ENCODE results near the gene UBE3D. TPM values are rescaled to one million over a fixed set of nuclear protein-coding genes. Genes with fewer than 3 reads are reported as not detected.

UBE3D gene
- total and polyA plus RNA-seq, 4 donors = 2.8 to 21.2 (median 6.5) TPM

GRCh38 chr6:82870582-82871172, 195.0 kb downstream of the UBE3D start:
- H3K9ac ChIP-seq (ENCODE audit: insufficient read depth in 1 of 2, low read length in 2 of 2) = no peak overlapping the region
- DNase-seq = no peak
- H3K4me3 ChIP-seq = no peak overlapping the region
- H3K27me3 ChIP-seq (ENCODE audit: control insufficient read depth in 3 of 3, insufficient read depth in 3 of 3, low read length in 2 of 3) = no peaks in the 10 kb centered on the region
- no peaks in the 10 kb centered on the region for H3K36me3 ChIP-seq (ENCODE audit: control insufficient read depth in 4 of 4, insufficient read depth in 4 of 4, low read length in 4 of 4)
- no peaks in the 10 kb centered on the region for H3K4me1 ChIP-seq (ENCODE audit: control insufficient read depth in 5 of 5, insufficient read depth in 5 of 5, low read length in 5 of 5)
- peaks cover 0 to 2% (median 0%) of the 10 kb centered on the region in 4 donors for H3K9me3 ChIP-seq (ENCODE audit: control insufficient read depth in 4 of 4, insufficient read depth in 3 of 4, low read length in 3 of 4)
- TF ChIP-seq CTCF (IDR thresholded peaks at IDR 0.05; ENCODE audit: control extremely low read depth, extremely low read depth) = no peak
- no peak for ATAC-seq (ENCODE audit: insufficient read depth, low FRiP score)
- 82 to 88% methylated on average over 2 of the region's 2 CpGs for whole genome bisulfite sequencing, 2 donors
- no peak overlapping the region for H3K27ac ChIP-seq (ENCODE audit: low read depth in 1 of 2, low read length in 1 of 2)

- Histone ChIP-seq H3K36me3 (ENCODE audit: control insufficient read depth in 4 of 4, insufficient read depth in 4 of 4, low read length in 4 of 4) (no peaks in the 10 kb centered on the region), H3K27ac (ENCODE audit: low read depth in 1 of 2, low read length in 1 of 2) (no peak overlapping the region), H3K4me1 (ENCODE audit: control insufficient read depth in 5 of 5, insufficient read depth in 5 of 5, low read length in 5 of 5) (no peaks in the 10 kb centered on the region), H3K27me3 (ENCODE audit: control insufficient read depth in 3 of 3, insufficient read depth in 3 of 3, low read length in 2 of 3) (no peaks in the 10 kb centered on the region), H3K9me3 (ENCODE audit: control insufficient read depth in 4 of 4, insufficient read depth in 3 of 4, low read length in 3 of 4) (peaks cover 0 to 2% (median 0%) of the 10 kb centered on the region in 4 donors), H3K9ac (ENCODE audit: insufficient read depth in 1 of 2, low read length in 2 of 2) (no peak overlapping the region), H3K4me3 (no peak overlapping the region)
- ATAC-seq (ENCODE audit: insufficient read depth, low FRiP score) = no peak
- no peak for DNase-seq
- TF ChIP-seq CTCF (IDR thresholded peaks at IDR 0.05; ENCODE audit: control extremely low read depth, extremely low read depth) = no peak
These were observed 196.1 kb downstream of the UBE3D start for GRCh38 chr6:82869493-82869892.

GRCh38 chr6:82867946-82868345, 197.7 kb downstream of the UBE3D start:
- no peak for TF ChIP-seq CTCF (IDR thresholded peaks at IDR 0.05; ENCODE audit: control extremely low read depth, extremely low read depth)
- Histone ChIP-seq H3K9ac (ENCODE audit: insufficient read depth in 1 of 2, low read length in 2 of 2) (no peak overlapping the region), H3K36me3 (ENCODE audit: control insufficient read depth in 4 of 4, insufficient read depth in 4 of 4, low read length in 4 of 4) (no peaks in the 10 kb centered on the region), H3K27ac (ENCODE audit: low read depth in 1 of 2, low read length in 1 of 2) (no peak overlapping the region), H3K4me1 (ENCODE audit: control insufficient read depth in 5 of 5, insufficient read depth in 5 of 5, low read length in 5 of 5) (no peaks in the 10 kb centered on the region), H3K9me3 (ENCODE audit: control insufficient read depth in 4 of 4, insufficient read depth in 3 of 4, low read length in 3 of 4) (peaks cover 0 to 3% (median 0%) of the 10 kb centered on the region in 4 donors), H3K4me3 (no peak overlapping the region), H3K27me3 (ENCODE audit: control insufficient read depth in 3 of 3, insufficient read depth in 3 of 3, low read length in 2 of 3) (no peaks in the 10 kb centered on the region)
- WGBS, 2 donors = 87 to 88% methylated on average over 3 of the region's 3 CpGs
- ATAC-seq (ENCODE audit: insufficient read depth, low FRiP score) = no peak
- no peak for DNase-seq

GRCh38 chr6:82866446-82866845, 199.2 kb downstream of the UBE3D start:
- Histone ChIP-seq H3K9ac (ENCODE audit: insufficient read depth in 1 of 2, low read length in 2 of 2) (no peak overlapping the region), H3K27me3 (ENCODE audit: control insufficient read depth in 3 of 3, insufficient read depth in 3 of 3, low read length in 2 of 3) (no peaks in the 10 kb centered on the region), H3K4me1 (ENCODE audit: control insufficient read depth in 5 of 5, insufficient read depth in 5 of 5, low read length in 5 of 5) (no peaks in the 10 kb centered on the region), H3K27ac (ENCODE audit: low read depth in 1 of 2, low read length in 1 of 2) (no peak overlapping the region), H3K9me3 (ENCODE audit: control insufficient read depth in 4 of 4, insufficient read depth in 3 of 4, low read length in 3 of 4) (peaks cover 0 to 3% (median 0%) of the 10 kb centered on the region in 4 donors), H3K4me3 (no peak overlapping the region), H3K36me3 (ENCODE audit: control insufficient read depth in 4 of 4, insufficient read depth in 4 of 4, low read length in 4 of 4) (no peaks in the 10 kb centered on the region)
- WGBS, 2 donors = 71 to 78% methylated on average over 3 of the region's 3 CpGs
- TF ChIP-seq CTCF (IDR thresholded peaks at IDR 0.05; ENCODE audit: control extremely low read depth, extremely low read depth) = no peak
- no peak for DNase-seq
- no peak for ATAC-seq (ENCODE audit: insufficient read depth, low FRiP score)

Measured in lung (tissue), 12 donors.